Right lung (tissue), 5 donors: ENCODE data around the gene SPPL3. TPM values are rescaled to one million over a fixed set of nuclear protein-coding genes. Genes with fewer than 3 reads are reported as not detected.
"Not testable (repeated sequence)": the region's sequence is repeated elsewhere in the genome, so short reads cannot be mapped to it uniquely, and the experiment has no call there.

Experiments used
- DNase-seq, 2 donors: peaks; one replicate each; pipeline ENCODE4 v3.0.0-alpha.2; 2013
- polyA plus RNA-seq, 5 donors: library from polyadenylated mRNA; unstranded; fragments of 120-200 nt; gene quantifications; one replicate each; pipeline versions ENCODE4 v1.2.1 to v1.2.3, GENCODE V29; 2013; ENCODE audit warnings: inconsistent platforms in 1 of 5, low replicate concordance in 1 of 5; ENCODE audit not compliant: insufficient read length in 5 of 5, insufficient read depth in 1 of 5

Gene SPPL3
- polyA plus RNA-seq, 5 donors = 67.1 to 76.6 (median 75.5) TPM

- DNase-seq = no peak
These were observed 57.4 kb downstream of the SPPL3 start for GRCh38 chr12:120846721-120847120.

GRCh38 chr12:120845696-120846095 is 58.5 kb downstream of the SPPL3 start:
- DNase-seq = no peak

DNA sequence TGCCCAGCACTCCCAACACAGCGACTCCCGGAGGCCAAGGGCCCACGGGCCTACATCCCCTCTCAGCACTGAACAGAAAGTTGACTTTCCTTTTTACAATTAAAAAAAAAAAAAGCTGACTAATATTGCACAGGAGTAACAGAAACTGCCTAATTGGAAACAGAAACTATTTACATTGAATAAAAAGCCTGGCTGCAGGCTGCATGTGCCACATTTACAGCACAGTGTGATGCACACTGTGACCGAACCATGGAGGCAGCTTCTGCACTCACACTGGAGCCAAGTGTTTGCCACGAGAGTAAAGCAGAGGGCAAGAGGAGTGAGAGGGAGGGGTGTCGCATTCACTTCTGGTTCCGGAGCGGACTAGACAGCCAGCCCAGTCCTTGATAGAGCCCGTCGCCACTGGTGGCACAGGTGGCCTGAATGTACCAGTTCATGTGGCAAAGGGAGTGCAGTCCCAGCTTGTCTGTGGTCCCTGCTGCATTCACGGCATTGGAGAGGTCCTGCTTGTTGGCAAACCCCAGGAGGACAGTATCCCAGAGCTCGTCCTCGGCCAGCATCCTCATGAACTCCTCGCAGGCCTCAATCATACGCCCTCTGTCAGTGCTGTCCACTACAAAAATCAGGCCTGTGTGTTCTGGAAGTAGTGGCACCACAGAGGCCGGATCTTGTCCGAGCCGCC is 59.2 kb downstream of the SPPL3 start:
- no peak for DNase-seq

DNA sequence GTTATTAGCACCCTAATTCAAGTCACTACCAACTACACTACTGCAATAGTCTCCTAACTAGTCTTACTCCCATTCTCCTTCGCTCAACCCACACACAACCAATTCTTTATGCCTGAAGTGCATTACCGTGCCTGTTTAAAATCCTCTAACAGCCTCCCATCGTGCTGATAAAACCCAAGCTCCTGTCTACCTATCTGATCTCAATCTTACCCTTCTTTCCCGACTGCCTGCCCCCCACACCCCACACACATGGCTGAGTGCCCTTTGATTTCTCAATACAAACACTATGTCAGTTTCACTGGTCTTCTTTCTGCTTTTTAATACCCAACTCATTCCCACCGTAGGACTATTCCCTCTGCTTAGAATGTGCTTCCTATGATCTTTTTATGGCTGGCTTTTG is 59.9 kb downstream of the SPPL3 start:
- no peak for DNase-seq

GRCh38 chr12:120843472-120843871 is 60.7 kb downstream of the SPPL3 start:
- no peak for DNase-seq

DNA sequence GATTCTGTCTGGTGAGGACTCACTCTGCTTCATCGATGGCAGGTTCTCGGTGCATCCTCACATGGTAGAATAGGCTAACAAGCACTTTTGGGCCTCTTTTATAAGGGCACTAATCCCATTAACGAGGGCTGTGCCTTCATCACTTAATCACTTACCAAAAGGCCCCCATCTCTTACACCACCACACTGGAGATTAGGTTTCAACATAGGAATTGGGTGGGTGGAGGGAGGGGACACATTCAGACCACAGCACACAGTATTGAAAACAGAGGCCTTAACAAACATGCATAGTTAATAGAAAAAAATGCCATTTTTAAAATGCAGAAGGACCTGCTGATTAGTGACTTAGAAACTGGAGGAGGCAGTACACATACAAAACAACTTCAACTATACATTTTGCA is 61.6 kb downstream of the SPPL3 start:
- no peak for DNase-seq

- DNase-seq = no peak
These were observed 62.6 kb downstream of the SPPL3 start for GRCh38 chr12:120841525-120841924.

DNA sequence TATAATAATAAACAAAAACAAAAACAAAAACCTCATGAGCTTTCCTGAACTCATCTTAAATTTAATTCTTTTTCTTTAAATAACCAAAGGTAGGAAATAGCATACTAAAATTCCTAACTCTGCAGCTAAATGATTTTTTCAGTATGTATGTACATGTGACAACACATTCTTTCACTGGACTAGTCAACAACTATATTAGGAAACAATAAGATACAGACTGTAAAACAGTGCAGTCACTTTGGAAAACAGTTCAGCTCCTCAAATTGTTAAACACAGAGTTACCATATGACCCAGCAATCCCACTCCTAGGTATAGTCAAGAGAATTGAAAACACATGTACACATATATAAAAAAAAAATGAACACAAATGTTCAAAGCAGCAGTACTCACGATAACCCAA is 64.7 kb downstream of the SPPL3 start:
- no peak for DNase-seq

- DNase-seq = not testable (repeated sequence)
These were observed 65.4 kb downstream of the SPPL3 start for GRCh38 chr12:120838629-120839383.

- DNase-seq = peak in 1 of 2 donors; percentile 10
These were observed 68.0 kb downstream of the SPPL3 start for GRCh38 chr12:120836114-120836684.

DNA sequence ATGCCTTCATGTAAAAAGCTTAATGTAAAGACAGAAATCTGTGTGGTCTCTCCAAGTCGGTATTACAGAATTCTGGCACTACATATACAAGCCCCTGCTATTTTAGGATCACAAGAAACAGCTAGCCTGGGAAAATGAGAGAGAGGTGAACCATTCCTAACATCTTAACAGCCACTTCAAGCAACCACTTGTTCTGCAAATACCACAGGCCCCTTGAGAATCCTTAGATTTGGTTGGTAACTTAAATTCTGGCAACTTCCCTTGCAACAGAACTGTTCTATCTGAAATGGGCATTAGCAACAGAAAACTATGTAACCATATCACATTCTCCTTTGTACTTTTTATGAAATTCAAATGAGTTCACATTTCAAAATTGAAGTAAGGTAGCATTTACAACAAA is 68.5 kb downstream of the SPPL3 start:
- DNase-seq = peak in 1 of 2 donors; percentile 19

GRCh38 chr12:120835304-120835612 is 68.9 kb downstream of the SPPL3 start:
- no peak for DNase-seq

DNA sequence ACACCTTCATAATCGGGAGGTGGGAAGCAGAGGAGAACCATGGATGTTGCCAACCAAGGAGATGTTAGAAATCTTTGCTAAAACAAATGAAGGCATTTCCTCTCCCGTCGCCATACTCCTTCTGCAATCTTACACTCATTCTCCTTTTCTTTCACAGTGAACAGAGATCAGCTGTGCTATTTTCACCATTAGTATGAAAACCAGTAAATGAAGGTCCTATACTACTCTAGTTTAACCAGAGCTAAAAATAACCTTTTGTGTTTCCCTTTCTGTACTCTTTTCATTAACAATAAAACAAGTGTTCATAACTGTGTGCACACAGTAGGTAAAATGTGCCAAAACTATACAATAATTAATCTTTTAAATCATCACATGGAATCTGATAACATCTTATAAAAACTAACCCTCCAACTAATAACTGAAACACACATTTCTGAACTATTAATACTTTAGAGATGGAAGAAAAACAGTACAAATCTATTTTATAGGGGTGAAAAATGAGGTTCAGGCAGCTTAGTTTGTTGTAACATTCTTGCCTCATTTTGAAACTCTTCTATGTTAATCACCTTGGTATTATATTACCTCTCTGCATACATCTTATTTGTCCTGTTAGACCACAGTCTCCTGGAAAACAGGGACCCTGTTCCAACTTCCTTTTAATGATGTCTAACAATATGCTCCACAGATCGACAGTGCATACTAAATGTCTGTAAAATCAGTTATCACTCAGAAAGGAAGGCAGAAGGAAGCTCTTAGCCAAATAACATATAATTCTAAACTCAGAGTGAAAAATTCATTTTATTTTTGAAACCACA is 69.5 kb downstream of the SPPL3 start:
- no peak for DNase-seq

GRCh38 chr12:120833849-120834248 is 70.3 kb downstream of the SPPL3 start:
- no peak for DNase-seq

- DNase-seq = no peak
These were observed 71.4 kb downstream of the SPPL3 start for GRCh38 chr12:120832737-120833136.

DNA sequence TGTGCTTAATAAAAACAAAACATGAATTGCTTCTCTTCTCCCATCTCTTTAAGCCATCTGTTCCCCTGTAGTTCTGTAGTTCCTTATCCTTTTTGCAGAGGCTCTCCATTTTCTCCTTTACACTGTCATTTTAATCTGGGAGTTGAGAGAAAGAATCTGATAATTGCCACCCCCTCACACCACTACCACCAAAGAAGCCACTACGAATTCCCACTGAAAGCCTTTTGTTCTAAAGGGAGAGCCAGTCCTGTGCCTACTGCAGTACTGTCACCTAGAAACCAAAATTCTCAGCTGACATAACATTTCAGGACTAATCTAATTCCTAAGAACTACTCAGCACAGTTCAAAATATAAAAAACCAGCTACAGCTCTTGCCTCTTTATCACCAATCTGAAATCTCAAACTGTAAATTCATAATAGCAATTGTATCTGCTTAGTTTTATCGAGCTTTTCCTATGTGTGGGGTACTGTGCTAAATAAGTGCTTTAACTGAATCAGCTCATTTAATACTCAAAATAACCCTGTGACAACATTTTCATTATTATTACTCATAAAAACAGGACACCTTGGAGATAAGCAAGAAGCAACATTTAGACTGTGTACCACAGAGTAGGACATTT is 72.4 kb downstream of the SPPL3 start:
- DNase-seq = no peak

GRCh38 chr12:120830966-120831365 is 73.2 kb downstream of the SPPL3 start:
- no peak for DNase-seq

DNA sequence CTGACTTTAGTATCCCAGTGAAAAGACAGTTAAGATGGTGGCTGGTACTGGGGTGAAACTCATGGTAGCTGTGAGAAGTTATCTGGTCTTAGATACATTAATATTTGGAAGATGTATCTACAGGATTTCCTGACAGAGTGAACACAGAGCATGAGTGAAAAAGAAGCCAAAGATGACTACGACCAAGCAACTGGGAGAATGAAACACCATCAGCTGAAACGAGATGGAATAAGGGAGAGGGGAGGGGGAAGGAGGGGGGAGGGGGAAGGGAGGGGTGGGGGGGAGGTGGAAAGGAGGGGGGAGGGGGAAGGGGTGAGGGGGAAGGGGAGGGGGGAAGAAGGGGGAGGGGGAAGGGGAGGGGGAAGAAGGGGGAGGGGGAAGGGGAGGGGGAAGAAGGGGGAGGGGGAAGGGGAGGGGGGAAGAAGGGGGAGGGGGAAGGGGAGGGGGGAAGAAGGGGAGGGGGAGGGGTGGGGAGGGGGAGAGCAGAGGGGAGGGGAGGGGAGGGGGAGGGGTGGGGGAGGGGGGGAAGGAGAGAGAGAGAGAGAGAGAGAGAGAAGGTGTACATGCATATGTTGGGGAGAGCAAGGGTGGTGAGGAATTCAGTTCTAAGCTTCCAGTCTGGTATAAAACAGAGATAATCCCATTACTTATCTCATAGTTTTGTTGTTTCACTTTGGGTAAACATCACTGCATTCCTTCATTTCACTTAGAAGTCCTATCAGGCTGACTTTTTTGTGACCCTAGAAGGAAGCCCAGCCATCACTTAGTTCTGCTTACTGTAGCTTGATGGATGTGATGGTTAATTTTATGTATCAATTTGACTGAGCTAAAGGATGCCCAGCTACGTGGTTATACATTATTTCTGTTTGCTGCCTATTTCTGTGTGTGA is 73.9 kb downstream of the SPPL3 start:
- no peak for DNase-seq

- DNase-seq = no peak
These were observed 77.8 kb downstream of the SPPL3 start for GRCh38 chr12:120826335-120826734.

DNA sequence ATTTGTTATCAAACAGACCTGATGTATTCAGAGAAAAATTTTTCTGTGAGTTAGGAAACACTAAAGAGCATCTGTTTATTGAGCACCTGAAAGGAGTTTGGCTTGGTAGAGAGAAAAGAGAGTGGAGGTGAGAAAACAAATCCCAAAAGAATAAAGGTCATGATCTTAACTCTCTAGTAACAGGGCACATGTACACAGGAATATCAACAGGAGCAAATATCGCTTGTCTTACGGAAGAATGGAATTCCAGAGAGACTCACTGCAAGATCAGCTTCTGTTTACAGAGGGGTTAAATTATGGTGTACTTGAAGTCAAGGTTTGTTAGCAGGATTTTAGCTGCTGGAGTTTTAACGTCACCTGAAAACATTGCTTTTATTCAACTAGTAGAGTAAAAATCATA is 78.8 kb downstream of the SPPL3 start:
- DNase-seq = no peak
